ENCODE results near the gene GPC1.

GPC1 gene

DNA sequence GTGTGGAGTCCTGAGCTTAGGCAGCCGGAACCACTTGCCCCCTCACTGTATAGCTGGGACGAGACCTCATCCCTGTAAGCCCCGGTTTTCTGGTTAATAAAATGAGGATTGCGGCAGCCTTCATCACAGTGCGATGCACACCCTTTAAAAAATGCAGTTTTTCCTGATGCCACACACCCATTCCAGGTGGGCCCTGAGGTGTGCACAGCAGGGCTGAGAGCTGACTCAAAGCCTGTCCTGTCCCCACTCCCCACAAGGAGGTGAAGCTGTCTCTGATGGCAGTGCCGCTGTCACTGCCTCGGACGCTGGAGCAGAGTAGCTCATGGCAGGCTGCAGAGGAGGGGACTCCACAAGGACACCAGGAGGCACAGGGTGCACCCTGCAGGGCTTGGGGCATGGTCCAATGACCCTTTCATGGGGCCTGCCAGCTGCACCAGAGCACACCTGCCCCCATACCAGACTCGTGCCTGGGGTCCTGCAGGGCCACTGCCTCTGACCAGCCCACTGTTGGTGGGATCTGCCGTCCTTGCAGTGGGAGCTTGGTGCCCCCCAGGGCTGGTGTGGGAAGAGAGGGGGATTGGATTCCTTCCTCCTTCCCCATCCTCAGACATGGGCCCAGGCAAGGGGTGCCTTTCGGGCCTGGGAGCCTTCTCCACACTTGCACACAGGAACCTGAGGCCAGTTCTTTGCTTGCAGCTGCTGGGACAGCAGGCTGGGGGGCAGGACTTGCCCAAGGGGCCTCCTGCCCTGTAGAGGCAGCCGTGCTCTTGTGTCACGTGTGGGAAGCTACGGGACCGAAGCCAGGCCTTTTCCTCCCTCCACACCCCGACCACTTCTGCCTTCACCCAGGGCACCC, 22.8 kb downstream of the GPC1 start:
- DNase-seq: peak; percentile 35

DNA sequence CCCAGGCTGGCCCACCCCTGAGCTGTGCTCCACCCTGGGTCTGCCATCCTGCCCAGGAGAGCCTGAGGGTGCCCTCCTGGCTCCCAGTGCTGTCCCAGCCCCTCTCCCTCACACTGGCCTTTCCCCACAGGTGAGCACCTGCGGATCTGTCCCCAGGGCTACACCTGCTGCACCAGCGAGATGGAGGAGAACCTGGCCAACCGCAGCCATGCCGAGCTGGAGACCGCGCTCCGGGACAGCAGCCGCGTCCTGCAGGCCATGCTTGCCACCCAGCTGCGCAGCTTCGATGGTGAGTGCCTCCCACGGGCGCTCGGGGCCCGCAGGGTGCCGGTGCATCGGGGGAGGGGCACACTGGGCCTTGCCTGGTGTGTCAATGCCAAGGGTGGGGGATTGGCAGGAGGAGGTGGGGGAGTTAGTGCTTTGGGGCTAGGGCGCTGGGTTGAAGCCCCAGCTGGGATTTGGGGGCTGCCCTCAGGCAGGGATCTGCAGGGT, 23.5 kb downstream of the GPC1 start:
- peak; percentile 32 for DNase-seq

DNA sequence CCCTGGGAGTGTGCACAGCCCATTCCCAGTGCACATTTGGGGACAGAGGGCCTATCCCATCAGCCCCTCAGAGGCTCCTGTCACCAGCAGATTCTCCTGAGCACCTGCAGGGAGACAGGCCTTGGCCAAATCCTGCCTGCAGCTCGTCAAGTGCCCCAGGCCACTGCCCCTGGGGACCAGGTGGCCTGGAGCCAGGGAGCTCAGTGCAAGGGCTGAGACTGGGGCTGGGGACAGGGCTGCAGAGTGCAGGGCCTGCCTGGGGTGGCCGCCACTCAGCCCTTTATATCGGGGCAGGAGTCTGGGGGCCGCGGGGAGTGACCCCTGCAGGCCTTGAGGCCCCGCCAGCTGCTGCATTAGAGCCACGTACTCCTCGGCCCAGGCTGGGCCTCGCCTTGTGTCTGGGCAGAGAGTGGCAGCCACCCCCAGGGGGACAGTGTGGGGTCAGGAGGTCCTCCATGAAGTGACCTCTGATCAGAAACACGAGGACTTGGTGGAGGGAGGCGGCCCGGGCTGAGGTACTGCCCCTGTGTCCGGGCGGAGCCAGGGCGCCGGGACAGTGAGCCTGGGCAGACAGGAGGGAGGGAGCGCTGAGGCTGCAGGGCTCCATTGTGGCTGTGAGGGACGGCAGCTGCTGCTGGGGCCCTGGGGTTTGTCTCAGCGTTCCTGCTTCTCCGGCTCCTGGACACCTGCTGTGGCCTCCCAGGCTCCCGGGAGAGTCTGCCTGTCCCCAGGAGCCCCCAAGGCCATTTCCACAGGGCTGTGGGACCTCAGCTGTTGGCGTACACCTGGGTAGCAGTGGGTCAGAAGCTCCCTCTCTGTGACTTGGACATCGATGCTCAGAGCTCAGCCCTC, 24.2 kb downstream of the GPC1 start:
- DNase-seq: peak; percentile 49

DNA sequence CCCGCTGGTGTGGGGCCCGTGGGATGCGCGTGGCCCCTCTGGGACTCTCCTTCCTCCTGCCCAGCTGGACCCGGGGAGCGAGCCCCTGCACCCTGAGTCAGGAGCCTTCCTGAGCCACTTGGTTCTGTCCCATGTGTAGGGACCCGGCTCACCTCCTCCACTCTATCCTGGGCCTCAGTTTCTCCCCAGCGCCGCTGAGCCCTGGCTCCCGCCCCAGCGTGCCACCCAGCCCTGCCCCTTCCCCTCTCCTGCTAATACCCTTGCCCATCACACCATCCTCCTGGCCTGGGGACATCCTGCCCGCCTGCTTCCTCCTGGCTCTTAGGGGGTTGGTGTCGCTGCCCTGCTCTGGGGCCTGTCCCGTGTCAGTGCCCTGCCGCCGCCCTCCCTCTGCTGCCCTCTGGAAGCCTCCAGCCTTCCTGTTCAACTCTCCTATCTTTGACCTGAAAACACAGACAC, 24.8 kb downstream of the GPC1 start:
- DNase-seq: no peak

DNA sequence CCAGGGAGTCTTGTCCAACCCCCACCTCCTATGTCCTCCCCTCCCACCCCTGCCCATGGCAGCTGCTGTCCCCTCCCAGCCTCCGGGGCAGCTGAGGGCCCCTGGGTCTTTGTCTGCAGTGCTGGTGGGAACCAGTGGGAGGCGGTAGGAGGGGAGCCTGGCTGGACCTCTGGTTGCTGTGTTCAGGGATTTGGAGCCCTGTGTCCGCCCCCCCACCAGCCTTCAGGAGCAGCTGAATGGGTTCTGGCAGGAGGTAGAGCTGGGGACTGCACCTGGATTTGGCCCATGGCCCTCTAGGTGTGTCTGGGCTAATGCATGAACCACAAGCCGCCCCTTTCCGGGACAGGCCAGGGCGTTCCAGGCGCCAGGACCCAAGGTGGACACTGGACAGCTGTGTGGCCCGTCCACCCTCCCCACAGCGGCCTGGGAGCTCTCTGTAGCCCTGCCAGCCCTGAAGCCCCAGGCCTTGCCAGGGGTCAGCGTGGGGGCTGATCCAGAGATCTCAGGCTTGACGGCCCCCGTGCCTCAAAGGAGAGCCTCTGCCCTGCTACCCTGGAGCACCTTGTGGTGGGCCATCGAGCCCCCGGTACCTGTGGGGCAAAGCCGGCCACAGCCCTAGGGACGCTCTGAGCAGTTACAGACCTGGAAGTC, 25.4 kb downstream of the GPC1 start:
- peak; percentile 45 for DNase-seq

DNA sequence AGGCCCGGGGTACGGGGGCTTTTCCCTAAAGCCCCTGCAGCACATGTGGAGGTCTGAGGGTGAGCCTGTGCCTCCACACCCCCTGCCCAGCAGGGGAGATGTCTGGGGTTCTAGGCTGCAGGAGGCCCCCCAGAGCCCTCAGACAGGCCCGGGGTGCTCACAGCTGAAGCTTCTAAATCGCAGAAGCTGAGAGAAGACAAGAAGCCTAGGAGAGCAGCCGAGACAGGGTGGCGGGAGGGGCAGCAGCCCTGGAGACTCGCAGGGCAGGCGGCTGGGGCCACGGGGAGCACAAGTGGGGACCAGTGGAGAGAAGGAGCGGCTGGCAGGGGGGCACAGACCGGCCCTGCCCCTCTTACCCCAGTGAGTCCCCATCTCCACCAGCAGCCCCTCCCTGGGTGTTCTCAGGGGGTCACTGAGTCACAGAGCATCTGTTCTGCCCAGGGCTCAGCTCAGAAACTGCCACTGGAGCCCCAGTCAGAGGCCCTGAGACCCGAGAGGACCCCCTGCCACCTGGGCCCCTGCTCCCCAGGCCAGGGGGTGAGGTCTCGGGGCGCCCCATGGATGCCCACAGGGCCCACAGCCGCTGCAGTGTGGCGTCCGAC, 26.1 kb downstream of the GPC1 start:
- peak; percentile 32 for DNase-seq

DNA sequence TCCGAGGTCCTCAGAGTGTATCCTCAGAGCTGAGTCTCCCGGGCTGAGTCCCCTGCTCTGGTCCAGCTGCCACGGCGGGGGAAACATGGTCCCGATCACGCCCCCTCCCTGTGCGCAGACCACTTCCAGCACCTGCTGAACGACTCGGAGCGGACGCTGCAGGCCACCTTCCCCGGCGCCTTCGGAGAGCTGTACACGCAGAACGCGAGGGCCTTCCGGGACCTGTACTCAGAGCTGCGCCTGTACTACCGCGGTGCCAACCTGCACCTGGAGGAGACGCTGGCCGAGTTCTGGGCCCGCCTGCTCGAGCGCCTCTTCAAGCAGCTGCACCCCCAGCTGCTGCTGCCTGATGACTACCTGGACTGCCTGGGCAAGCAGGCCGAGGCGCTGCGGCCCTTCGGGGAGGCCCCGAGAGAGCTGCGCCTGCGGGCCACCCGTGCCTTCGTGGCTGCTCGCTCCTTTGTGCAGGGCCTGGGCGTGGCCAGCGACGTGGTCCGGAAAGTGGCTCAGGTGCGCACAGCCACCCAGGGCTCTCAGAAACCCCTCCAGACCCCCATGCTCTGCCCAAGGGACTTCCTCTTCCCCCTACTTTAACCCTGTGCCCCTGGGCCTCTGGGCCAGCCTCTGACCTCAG, 26.7 kb downstream of the GPC1 start:
- peak; percentile 34 for DNase-seq

DNA sequence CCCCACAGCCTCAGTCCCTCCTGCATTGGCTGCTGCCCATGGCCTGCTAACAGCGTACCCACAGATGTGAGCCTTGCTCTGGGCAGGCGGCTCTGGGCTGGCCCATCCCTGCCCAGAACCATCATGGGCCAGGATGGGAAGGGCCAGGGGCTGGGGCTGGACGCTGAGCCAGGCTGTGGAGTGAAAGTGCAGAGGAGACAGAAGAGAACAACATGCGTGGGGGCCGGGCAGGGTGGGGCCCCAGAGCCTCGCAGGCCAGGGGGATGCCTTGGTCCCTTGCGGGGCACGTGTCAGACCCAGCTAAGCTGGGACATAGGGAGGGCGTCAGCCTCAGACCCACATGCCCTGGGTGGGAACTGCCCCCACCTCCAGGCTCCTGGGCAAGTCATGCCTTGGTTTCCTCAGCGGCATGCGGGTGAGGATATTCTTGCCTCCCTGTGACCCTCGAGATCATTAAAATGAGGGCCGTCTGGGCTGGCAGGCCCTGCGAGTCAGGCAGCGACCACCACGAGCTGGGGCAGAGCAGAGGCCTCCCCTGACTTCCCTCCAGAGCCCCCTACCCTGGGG, 27.3 kb downstream of the GPC1 start:
- DNase-seq: peak; percentile 28

DNA sequence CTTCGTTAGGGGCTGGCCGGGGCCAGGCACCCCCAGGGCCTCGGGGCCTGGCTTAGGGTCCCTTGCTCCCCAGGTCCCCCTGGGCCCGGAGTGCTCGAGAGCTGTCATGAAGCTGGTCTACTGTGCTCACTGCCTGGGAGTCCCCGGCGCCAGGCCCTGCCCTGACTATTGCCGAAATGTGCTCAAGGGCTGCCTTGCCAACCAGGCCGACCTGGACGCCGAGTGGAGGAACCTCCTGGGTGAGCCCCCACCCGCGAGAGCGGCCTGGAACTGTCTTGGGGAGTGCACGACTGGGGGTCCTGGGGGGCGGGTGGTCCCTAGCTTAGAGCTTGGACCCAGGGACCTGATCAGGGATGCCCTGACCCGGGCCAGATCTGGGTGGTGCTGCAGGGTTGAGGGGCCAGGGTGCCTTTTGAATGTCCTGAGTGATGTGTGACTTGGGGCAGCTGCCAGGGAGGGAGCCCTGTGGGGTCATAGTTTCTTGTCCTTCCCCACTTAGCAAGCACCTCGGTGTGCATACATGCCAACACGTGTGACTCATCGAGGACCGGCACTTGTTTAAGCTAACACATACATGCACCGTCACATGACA, 27.9 kb downstream of the GPC1 start:
- peak; percentile 38 for DNase-seq

DNA sequence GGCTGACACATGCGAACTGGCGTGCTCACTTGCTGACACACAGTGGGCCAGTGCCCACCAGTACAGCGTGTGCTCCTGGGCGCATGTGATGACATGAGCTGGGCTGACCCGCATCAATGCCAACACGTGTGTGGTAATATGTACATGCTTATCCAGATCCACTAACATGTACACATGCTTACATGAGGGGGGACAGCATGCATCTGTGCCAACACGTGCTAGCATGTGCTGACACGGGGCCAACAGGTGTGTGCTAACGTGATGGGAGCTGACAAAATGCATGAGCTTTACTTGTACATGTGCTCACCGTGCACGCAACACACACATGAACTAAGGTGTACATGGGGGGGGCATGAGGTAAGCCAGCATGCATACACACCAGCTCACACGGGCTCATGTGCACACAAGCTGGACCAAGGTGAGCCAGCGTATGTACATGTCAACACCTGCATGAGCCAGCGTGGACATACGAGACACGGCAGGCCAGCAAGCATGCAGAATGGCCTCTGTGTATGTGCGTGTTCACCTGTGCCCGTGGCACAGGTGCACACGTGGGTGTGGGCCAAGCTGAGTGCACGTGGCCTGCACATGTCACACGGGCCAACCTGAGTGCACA, 28.5 kb downstream of the GPC1 start:
- peak; percentile 29 for DNase-seq

DNA sequence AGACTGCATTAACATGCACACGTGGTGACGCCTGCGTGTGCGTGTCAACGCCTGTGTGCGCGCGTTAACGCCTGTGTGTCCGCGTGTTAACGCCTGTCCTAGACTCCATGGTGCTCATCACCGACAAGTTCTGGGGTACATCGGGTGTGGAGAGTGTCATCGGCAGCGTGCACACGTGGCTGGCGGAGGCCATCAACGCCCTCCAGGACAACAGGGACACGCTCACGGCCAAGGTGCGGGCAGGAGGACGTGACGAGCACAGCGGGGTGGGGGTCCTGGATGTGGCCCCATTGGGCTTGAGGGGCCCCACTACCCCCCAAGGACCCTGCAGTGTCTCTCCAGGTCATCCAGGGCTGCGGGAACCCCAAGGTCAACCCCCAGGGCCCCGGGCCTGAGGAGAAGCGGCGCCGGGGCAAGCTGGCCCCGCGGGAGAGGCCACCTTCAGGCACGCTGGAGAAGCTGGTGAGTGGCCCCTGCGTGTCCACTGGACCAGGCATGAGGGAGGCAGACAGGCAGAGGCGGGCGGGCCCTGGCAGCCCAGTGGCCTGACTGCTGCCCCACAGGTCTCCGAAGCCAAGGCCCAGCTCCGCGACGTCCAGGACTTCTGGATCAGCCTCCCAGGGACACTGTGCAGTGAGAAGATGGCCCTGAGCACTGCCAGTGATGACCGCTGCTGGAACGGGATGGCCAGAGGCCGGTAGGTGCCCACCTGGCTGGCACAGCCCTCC, 29.2 kb downstream of the GPC1 start:
- DNase-seq: peak; percentile 36

DNA sequence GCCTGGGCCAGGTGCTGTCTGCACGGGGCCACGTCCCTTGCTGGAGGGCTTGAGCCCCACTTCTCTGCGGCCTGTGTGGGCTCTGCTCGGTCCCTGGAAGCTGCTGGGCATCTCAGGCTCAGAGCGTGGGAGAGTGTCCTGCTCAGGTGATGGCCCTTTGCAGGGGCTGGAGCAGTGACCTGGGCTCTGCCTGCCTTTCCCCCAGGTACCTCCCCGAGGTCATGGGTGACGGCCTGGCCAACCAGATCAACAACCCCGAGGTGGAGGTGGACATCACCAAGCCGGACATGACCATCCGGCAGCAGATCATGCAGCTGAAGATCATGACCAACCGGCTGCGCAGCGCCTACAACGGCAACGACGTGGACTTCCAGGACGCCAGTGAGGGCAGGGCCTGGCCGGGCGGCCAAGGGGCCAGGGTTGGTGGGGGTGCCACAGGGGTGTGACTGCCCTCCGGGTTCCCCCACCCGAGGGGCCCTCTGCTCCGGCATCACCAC, 29.9 kb downstream of the GPC1 start:
- DNase-seq: peak; percentile 32

DNA sequence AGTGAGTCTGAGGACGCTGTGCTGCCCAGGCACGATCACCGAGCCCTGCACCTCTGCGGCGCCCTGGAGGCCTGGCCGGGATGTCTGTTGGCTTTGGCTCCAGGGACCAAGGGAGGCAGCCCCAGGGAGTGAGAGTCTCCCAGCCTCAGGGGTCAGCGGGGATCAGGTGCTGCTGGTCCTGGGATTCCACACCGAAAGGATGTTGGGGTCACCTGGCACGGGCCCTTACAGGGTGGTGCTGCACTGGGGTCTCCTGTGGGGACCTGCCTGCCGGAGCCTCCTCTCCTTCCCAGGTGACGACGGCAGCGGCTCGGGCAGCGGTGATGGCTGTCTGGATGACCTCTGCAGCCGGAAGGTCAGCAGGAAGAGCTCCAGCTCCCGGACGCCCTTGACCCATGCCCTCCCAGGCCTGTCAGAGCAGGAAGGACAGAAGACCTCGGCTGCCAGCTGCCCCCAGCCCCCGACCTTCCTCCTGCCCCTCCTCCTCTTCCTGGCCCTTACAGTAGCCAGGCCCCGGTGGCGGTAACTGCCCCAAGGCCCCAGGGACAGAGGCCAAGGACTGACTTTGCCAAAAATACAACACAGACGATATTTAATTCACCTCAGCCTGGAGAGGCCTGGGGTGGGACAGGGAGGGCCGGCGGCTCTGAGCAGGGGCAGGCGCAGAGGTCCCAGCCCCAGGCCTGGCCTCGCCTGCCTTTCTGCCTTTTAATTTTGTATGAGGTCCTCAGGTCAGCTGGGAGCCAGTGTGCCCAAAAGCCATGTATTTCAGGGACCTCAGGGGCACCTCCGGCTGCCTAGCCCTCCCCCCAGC, 30.5 kb downstream of the GPC1 start:
- peak; percentile 37 for DNase-seq

DNA sequence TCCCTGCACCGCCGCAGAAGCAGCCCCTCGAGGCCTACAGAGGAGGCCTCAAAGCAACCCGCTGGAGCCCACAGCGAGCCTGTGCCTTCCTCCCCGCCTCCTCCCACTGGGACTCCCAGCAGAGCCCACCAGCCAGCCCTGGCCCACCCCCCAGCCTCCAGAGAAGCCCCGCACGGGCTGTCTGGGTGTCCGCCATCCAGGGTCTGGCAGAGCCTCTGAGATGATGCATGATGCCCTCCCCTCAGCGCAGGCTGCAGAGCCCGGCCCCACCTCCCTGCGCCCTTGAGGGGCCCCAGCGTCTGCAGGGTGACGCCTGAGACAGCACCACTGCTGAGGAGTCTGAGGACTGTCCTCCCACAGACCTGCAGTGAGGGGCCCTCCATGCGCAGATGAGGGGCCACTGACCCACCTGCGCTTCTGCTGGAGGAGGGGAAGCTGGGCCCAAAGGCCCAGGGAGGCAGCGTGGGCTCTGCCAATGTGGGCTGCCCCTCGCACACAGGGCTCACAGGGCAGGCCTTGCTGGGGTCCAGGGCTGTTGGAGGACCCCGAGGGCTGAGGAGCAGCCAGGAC, 31.2 kb downstream of the GPC1 start:
- DNase-seq: peak; percentile 38

DNA sequence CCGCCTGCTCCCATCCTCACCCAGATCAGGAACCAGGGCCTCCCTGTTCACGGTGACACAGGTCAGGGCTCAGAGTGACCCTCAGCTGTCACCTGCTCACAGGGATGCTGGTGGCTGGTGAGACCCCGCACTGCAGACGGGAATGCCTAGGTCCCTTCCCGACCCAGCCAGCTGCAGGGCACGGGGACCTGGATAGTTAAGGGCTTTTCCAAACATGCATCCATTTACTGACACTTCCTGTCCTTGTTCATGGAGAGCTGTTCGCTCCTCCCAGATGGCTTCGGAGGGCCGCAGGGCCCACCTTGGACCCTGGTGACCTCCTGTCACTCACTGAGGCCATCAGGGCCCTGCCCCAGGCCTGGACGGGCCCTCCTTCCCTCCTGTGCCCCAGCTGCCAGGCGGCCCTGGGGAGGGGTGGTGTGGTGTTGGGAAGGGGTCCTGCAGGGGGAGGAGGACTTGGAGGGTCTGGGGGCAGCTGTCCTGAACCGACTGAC, 31.7 kb downstream of the GPC1 start:
- no peak for DNase-seq

DNA sequence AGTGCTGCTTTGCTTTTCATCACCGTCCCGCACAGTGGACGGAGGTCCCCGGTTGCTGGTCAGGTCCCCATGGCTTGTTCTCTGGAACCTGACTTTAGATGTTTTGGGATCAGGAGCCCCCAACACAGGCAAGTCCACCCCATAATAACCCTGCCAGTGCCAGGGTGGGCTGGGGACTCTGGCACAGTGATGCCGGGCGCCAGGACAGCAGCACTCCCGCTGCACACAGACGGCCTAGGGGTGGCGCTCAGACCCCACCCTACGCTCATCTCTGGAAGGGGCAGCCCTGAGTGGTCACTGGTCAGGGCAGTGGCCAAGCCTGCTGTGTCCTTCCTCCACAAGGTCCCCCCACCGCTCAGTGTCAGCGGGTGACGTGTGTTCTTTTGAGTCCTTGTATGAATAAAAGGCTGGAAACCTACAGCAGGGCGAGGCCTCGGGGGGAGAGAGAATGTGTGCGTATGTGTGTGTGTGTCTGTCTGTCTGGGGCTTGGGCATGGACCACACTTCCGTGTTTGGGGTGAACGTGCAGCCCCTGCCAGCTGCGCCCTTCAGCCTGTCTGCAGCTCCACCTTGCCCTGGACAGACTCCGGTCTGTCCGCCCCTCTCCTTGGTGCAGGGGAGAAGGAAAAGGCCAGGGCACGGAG, 32.3 kb downstream of the GPC1 start:
- DNase-seq: peak; percentile 38

DNA sequence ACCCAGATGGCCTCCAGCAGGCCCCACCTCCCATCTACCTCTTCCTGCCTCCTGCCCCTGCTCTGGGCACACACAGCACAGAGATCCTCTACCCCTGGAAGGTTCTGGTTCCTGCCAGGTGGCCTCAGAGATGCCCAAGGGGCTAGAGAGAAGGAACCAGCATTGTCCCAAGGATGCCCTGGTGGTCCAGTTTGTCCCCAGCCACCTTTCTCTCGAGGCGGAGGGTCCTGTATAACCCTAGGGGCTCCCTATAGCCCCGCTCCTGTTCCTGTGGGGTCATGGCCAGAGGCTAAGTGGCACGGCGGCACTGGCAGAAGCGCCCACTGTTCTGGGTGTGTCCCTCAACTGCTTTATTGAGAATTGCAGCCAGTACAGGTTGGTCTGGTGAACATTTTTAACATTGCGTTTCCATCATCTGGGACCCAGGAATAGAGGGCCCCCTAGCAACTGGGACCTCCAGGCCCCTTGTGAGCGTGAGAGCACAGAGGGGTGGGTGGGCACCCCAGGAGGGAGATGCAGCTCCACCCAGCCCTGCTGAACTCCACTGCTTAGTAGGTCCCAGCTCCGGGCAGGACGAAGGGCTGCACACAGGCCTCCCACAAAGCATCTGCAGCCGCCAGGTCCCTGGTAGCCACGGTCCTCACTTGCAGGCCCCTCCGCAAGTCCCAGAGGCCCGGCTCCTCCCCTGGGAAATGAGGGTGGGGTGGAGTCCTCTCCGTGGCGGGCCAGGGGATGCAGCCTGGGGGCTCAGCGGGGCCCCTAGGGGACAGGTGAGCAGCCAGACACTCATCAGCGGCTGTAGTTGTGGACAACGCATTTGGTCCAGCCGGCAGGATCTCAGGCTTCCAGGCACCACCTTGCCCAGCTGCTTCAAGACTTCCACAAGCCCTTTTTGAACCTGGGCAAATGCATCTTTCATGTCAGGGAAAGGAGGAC, 33.1 kb downstream of the GPC1 start:
- peak; percentile 47 for DNase-seq

Measured in right forelimb (tissue), 1 donor.